B cell (primary cell): ENCODE measurements around the gene MAP2K5.

Experiments
- CTCF ChIP-seq: fragments of 200-600 bp; IDR thresholded peaks from one replicate; pipeline ENCODE4 v1.8.0; 2022; ENCODE audit warnings: antibody characterized with exemption, mild to moderate bottlenecking
- EZH2 ChIP-seq: IDR thresholded peaks from 2 replicates; pipeline ENCODE4 v1.6.1; 2012; ENCODE audit warnings: borderline replicate concordance, low read depth, mild to moderate bottlenecking, moderate library complexity, low read length; ENCODE audit not compliant: insufficient read depth, poor library complexity, severe bottlenecking

- TF ChIP-seq EZH2 = no peak
- TF ChIP-seq CTCF = no peak
These were observed 265.3 kb downstream of the MAP2K5 start for GRCh38 chr15:67807836-67808235.
